GM18951 (cell line): ENCODE measurements around the gene SLC2A2.

ENCODE experiments used
- POLR2A ChIP-seq: IDR thresholded peaks from 4 replicates; pipeline ENCODE4 v1.6.1; 2011; ENCODE audit warnings: mild to moderate bottlenecking; ENCODE audit not compliant: insufficient read length, insufficient read depth; ENCODE audit errors: extremely low read depth
- in situ Hi-C: fragments of 300-500 bp; cut with MboI; formaldehyde crosslinking; loops from one replicate; pipeline ENCODE4 v1.12.0; 2022; ENCODE audit warnings: low sequenced_read_pairs, mixed read lengths, inconsistent platforms; ENCODE audit not compliant: unreplicated experiment

Gene SLC2A2

GRCh38 chr3:171054921-171055320 is 28.4 kb upstream of the SLC2A2 start:
- in situ Hi-C loops, result no loop called here
- TF ChIP-seq POLR2A, result no peak

- no peak for TF ChIP-seq POLR2A
- in situ Hi-C loops, result no loop called here
These were observed 27.7 kb upstream of the SLC2A2 start for GRCh38 chr3:171054231-171054630.

GRCh38 chr3:171049861-171050444 is 23.4 kb upstream of the SLC2A2 start:
- no peak for TF ChIP-seq POLR2A

GRCh38 chr3:171046760-171047159 is 20.2 kb upstream of the SLC2A2 start:
- in situ Hi-C loops, result no loop called here

More at GRCh38 chr3:171049861-171050444, 23.4 kb upstream of the SLC2A2 start:
- in situ Hi-C loops, result no loop called here

GRCh38 chr3:171044835-171045793 is 18.6 kb upstream of the SLC2A2 start:
- no peak for TF ChIP-seq POLR2A
- in situ Hi-C loops, result no loop called here

More at GRCh38 chr3:171046760-171047159, 20.2 kb upstream of the SLC2A2 start:
- no peak for TF ChIP-seq POLR2A

GRCh38 chr3:171044384-171044783 is 17.9 kb upstream of the SLC2A2 start:
- TF ChIP-seq POLR2A, result no peak
- in situ Hi-C loops, result no loop called here

- in situ Hi-C loops, result no loop called here
- no peak for TF ChIP-seq POLR2A
These were observed 13.2 kb upstream of the SLC2A2 start for GRCh38 chr3:171039674-171040073.

GRCh38 chr3:171038342-171038741 is 11.8 kb upstream of the SLC2A2 start:
- TF ChIP-seq POLR2A, result no peak
- in situ Hi-C loops, result no loop called here

GRCh38 chr3:171028779-171029232 is 2.3 kb upstream of the SLC2A2 start:
- in situ Hi-C loops, result no loop called here
- no peak for TF ChIP-seq POLR2A

- in situ Hi-C loops, result no loop called here
- no peak for TF ChIP-seq POLR2A
These were observed 1.7 kb upstream of the SLC2A2 start for GRCh38 chr3:171028025-171028778.

- no peak for TF ChIP-seq POLR2A
- in situ Hi-C loops, result no loop called here
These were observed 3.0 kb downstream of the SLC2A2 start for GRCh38 chr3:171023566-171023965.

- TF ChIP-seq POLR2A, result no peak
- in situ Hi-C loops, result no loop called here
These were observed 5.1 kb downstream of the SLC2A2 start for GRCh38 chr3:171021377-171021776.
